Stimulated activated CD4-positive, alpha-beta T cell treated with anti-CD3 and anti-CD28 coated beads, Interleukin-4, amount 100 ng/mL, for 24 hours (primary cell): ENCODE results near the gene KRTDAP.
"Not testable (repeated sequence)": the region's sequence is repeated elsewhere in the genome, so short reads cannot be mapped to it uniquely, and the experiment has no call there.

ENCODE experiments used
- DNase-seq: peaks from one replicate; pipeline ENCODE4 v3.0.0-alpha.2; 2020

KRTDAP gene

GRCh38 chr19:35483089-35483488 is 7.2 kb downstream of the KRTDAP start:
- no peak for DNase-seq

- DNase-seq = no peak
Observed at GRCh38 chr19:35478794-35479677, 11.2 kb downstream of the KRTDAP start.

- no peak for DNase-seq
Observed at GRCh38 chr19:35476149-35476548, 14.1 kb downstream of the KRTDAP start.

- DNase-seq = not testable (repeated sequence)
Observed at GRCh38 chr19:35474594-35474993, 15.7 kb downstream of the KRTDAP start.

- no peak for DNase-seq
Observed at GRCh38 chr19:35474104-35474503, 16.2 kb downstream of the KRTDAP start.

- DNase-seq = no peak
Observed at GRCh38 chr19:35471946-35472345, 18.3 kb downstream of the KRTDAP start.

- not testable (repeated sequence) for DNase-seq
Observed at GRCh38 chr19:35471075-35471474, 19.2 kb downstream of the KRTDAP start.

GRCh38 chr19:35470128-35470527 is 20.1 kb downstream of the KRTDAP start:
- no peak for DNase-seq

- DNase-seq = peak; percentile 61
Observed at GRCh38 chr19:35468637-35469036, 21.6 kb downstream of the KRTDAP start.

GRCh38 chr19:35466259-35466658 is 24.0 kb downstream of the KRTDAP start:
- no peak for DNase-seq

GRCh38 chr19:35462956-35463355 is 27.3 kb downstream of the KRTDAP start:
- DNase-seq = not testable (repeated sequence)

- DNase-seq = peak; percentile 33
Observed at GRCh38 chr19:35462476-35462953, 27.7 kb downstream of the KRTDAP start.

- not testable (repeated sequence) for DNase-seq
Observed at GRCh38 chr19:35461788-35462187, 28.5 kb downstream of the KRTDAP start.

- no peak for DNase-seq
Observed at GRCh38 chr19:35461060-35461459, 29.2 kb downstream of the KRTDAP start.

- DNase-seq = no peak
Observed at GRCh38 chr19:35460608-35461007, 29.7 kb downstream of the KRTDAP start.

GRCh38 chr19:35459414-35460082 is 30.7 kb downstream of the KRTDAP start:
- no peak for DNase-seq

- no peak for DNase-seq
Observed at GRCh38 chr19:35458731-35459391, 31.4 kb downstream of the KRTDAP start.

- no peak for DNase-seq
Observed at GRCh38 chr19:35458192-35458591, 32.1 kb downstream of the KRTDAP start.

- no peak for DNase-seq
Observed at GRCh38 chr19:35457173-35457572, 33.1 kb downstream of the KRTDAP start.

- DNase-seq = no peak
Observed at GRCh38 chr19:35455616-35456201, 34.6 kb downstream of the KRTDAP start.

GRCh38 chr19:35454663-35455062 is 35.6 kb downstream of the KRTDAP start:
- DNase-seq = no peak

- peak; percentile 31 for DNase-seq
Observed at GRCh38 chr19:35451338-35452096, 38.7 kb downstream of the KRTDAP start.
